ENCODE data around the gene UST.

UST gene

GRCh38 chr6:148962854-148963515 lies 216.2 kb downstream of the UST start:
- H3K4me2 ChIP-seq = peak overlapping the region; percentile 62; the same call in 1 of the 2 replicates

DNA sequence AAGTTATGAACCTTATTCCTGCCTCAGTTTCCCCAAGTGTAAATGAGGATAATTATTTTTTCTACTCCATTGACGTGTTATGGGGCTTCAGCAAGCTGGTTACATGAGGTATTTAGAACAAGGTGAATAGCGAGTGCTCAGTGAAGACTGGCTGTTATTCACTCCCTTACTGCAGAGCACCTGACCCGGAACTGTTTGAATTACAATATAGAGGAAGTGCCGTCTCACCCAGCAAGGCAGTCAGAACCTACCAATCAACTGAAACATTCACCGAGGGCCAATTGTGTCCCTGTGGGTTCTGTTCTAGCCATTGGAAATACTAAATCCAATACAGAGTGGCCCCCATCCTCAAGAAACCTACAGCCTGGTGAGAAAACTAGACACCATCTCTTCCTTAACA lies 216.9 kb downstream of the UST start:
- peaks cover 18% of the 10 kb centered on the region; the same call in 1 of the 2 replicates for H3K36me3 ChIP-seq
- H3K27me3 ChIP-seq = no peaks in the 10 kb centered on the region
- no peaks in the 10 kb centered on the region for H4K20me1 ChIP-seq
- no peak overlapping the region for H3K4me3 ChIP-seq
- no peak for TF ChIP-seq Cebpa-rat (IDR thresholded peaks at IDR 0.05)
- no peak overlapping the region for H3K4me2 ChIP-seq
- peaks cover 16% of the 10 kb centered on the region for H3K4me1 ChIP-seq
- no peak overlapping the region for H3K27ac ChIP-seq
- no peak overlapping the region for H3K9ac ChIP-seq
- no peaks in the 10 kb centered on the region for H3K9me3 ChIP-seq

More at GRCh38 chr6:148962854-148963515, 216.2 kb downstream of the UST start:
- no peak overlapping the region; the same call in 1 of the 2 replicates for H3K27ac ChIP-seq
- no peaks in the 10 kb centered on the region for H4K20me1 ChIP-seq
- H3K27me3 ChIP-seq = no peaks in the 10 kb centered on the region
- peaks cover 16% of the 10 kb centered on the region for H3K4me1 ChIP-seq
- no peak overlapping the region for H3K4me3 ChIP-seq
- TF ChIP-seq Cebpa-rat (IDR thresholded peaks at IDR 0.05) = no peak
- H3K9me3 ChIP-seq = no peaks in the 10 kb centered on the region
- H3K36me3 ChIP-seq = peaks cover 18% of the 10 kb centered on the region; the same call in 1 of the 2 replicates
- H3K9ac ChIP-seq = no peak overlapping the region

GRCh38 chr6:148964467-148964866 lies 217.6 kb downstream of the UST start:
- no peaks in the 10 kb centered on the region for H4K20me1 ChIP-seq
- no peaks in the 10 kb centered on the region for H3K27me3 ChIP-seq
- H3K9me3 ChIP-seq = no peaks in the 10 kb centered on the region
- H3K36me3 ChIP-seq = peaks cover 18% of the 10 kb centered on the region; the same call in 1 of the 2 replicates
- H3K27ac ChIP-seq = no peak overlapping the region
- no peak overlapping the region for H3K4me3 ChIP-seq
- no peak overlapping the region for H3K9ac ChIP-seq
- no peak for TF ChIP-seq Cebpa-rat (IDR thresholded peaks at IDR 0.05)
- no peak overlapping the region for H3K4me2 ChIP-seq
- H3K4me1 ChIP-seq = peaks cover 16% of the 10 kb centered on the region

DNA sequence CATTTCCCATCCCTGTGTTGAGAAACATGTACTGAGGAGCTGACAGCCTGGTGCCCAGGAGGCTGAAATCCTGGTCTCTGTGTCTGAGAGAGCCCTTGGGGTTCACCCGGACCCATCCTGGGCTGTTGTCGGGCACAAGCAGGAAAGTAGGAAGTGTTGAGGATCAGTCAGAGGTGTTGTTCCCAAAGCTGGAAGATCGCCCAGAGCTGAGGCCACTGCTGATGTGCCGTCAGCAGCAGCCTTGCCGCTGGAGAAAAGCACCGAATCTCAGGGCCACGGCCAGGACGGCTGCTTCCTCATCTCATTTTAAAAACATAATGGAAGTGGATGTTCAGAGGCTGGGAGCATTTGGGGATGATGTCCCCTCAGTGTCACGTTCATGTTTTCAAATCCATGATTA lies 218.5 kb downstream of the UST start:
- no peak for TF ChIP-seq Cebpa-rat (IDR thresholded peaks at IDR 0.05)
- no peak overlapping the region for H3K4me2 ChIP-seq
- no peaks in the 10 kb centered on the region for H4K20me1 ChIP-seq
- no peak overlapping the region for H3K4me3 ChIP-seq
- H3K9ac ChIP-seq = no peak overlapping the region
- no peak overlapping the region for H3K27ac ChIP-seq
- H3K36me3 ChIP-seq = peaks cover 18% of the 10 kb centered on the region; the same call in 1 of the 2 replicates
- H3K9me3 ChIP-seq = no peaks in the 10 kb centered on the region
- H3K27me3 ChIP-seq = no peaks in the 10 kb centered on the region
- H3K4me1 ChIP-seq = peaks cover 23% of the 10 kb centered on the region

DNA sequence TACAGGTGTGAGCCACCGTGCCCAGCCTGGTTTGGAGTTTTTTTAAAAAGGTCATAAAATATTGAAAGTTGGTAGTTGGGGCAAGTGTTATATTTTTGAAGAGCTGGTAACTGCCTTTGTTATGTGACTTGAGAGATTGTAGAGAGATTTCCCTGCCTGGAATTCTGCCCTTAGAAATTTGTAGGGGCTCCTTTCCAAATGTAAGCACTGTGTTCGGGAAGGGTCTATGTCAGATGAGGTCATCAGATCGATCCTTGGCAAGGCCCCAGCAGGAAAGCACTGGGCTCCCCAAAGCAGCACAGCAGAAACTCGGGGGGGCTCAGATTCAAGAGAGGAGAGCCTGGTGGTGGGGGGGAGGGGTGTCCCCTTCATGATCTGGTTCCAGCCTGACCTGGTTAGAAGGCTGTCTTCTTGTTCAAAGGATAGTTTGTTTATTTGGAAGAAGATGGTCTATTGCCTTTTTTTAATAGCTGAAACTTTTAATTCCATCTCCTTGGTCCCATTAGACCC lies 220.2 kb downstream of the UST start:
- Histone ChIP-seq H3K27ac (no peak overlapping the region), H3K4me2 (no peak overlapping the region)

GRCh38 chr6:148967541-148967956 lies 220.7 kb downstream of the UST start:
- H3K27me3 ChIP-seq = no peaks in the 10 kb centered on the region
- no peak overlapping the region for H3K4me3 ChIP-seq
- peaks cover 18% of the 10 kb centered on the region; the same call in 1 of the 2 replicates for H3K36me3 ChIP-seq
- H4K20me1 ChIP-seq = peaks cover 11% of the 10 kb centered on the region; the same call in 1 of the 2 replicates
- no peak overlapping the region for H3K27ac ChIP-seq
- no peak overlapping the region for H3K9ac ChIP-seq
- H3K4me2 ChIP-seq = no peak overlapping the region
- peaks cover 36% of the 10 kb centered on the region for H3K4me1 ChIP-seq
- H3K9me3 ChIP-seq = no peaks in the 10 kb centered on the region
- no peak for TF ChIP-seq Cebpa-rat (IDR thresholded peaks at IDR 0.05)

More for the DNA sequence above, 220.2 kb downstream of the UST start:
- peaks cover 10% of the 10 kb centered on the region; the same call in 1 of the 2 replicates for H4K20me1 ChIP-seq
- H3K4me3 ChIP-seq = no peak overlapping the region
- TF ChIP-seq Cebpa-rat (IDR thresholded peaks at IDR 0.05) = no peak
- H3K27me3 ChIP-seq = no peaks in the 10 kb centered on the region
- H3K4me1 ChIP-seq = peaks cover 36% of the 10 kb centered on the region
- no peaks in the 10 kb centered on the region for H3K9me3 ChIP-seq
- no peak overlapping the region for H3K9ac ChIP-seq
- H3K36me3 ChIP-seq = peaks cover 18% of the 10 kb centered on the region; the same call in 1 of the 2 replicates

- Histone ChIP-seq H3K36me3 (peaks cover 13% of the 10 kb centered on the region; the same call in 1 of the 2 replicates), H3K9ac (no peak overlapping the region), H3K4me3 (no peak overlapping the region), H3K4me2 (no peak overlapping the region), H3K9me3 (no peaks in the 10 kb centered on the region), H3K27me3 (no peaks in the 10 kb centered on the region), H4K20me1 (peaks cover 11% of the 10 kb centered on the region; the same call in 1 of the 2 replicates), H3K27ac (no peak overlapping the region), H3K4me1 (peaks cover 44% of the 10 kb centered on the region)
- no peak for TF ChIP-seq Cebpa-rat (IDR thresholded peaks at IDR 0.05)
Observed at GRCh38 chr6:148968771-148969602, 222.2 kb downstream of the UST start.

- no peak overlapping the region for H3K27ac ChIP-seq
Observed at GRCh38 chr6:148969603-148970061, 222.8 kb downstream of the UST start.

DNA sequence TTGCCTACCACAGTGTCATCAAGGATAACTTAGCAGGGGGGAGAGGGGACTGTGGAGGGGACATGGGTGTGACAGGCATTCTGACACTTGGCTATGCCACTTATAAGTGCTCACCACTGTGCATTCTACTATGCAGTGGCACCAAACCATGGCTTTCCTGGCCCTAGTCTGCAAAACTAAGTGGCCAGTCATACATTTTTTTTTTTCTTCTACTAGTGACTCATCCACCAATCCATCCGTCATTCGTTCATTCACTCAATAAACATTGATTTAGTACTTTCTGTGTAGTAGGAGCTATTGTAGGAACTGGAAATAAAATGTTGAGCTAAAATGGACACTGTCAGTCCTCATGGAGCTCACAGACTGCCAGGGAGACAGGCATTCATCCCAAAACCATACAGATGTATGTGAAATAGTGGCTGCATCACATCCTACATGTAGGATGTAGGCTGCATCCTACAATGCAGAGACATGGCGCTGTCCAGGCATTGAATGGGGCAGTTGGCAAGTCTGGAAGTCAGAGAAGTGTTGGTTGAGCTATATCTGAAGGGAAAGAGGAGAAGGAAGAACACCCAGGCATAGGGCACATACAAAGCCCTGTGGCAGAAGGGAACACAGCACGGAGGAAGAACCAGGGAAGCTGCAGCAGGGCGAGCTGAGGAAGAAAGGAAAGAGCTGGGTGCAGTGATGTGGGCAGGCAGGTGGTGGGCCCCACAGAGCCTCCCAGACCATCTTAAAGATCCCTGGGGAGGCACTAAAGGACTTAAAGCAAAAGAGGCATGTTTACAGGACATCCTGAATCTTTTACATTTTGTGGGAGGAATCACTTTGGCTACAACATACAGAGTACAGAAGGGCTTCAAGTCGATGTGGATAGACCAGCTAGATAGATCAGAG lies 224.4 kb downstream of the UST start:
- peak overlapping the region; percentile 89 for H3K4me2 ChIP-seq
- no peaks in the 10 kb centered on the region for H3K27me3 ChIP-seq
- H4K20me1 ChIP-seq = peaks cover 11% of the 10 kb centered on the region; the same call in 1 of the 2 replicates
- peak overlapping the region; percentile 42; the same call in 1 of the 2 replicates for H3K9ac ChIP-seq
- no peak for TF ChIP-seq Cebpa-rat (IDR thresholded peaks at IDR 0.05)
- no peaks in the 10 kb centered on the region for H3K36me3 ChIP-seq
- H3K27ac ChIP-seq = peak overlapping the region; percentile 74
- H3K4me3 ChIP-seq = no peak overlapping the region
- no peaks in the 10 kb centered on the region for H3K9me3 ChIP-seq
- H3K4me1 ChIP-seq = peaks cover 52% of the 10 kb centered on the region

More at GRCh38 chr6:148969603-148970061, 222.8 kb downstream of the UST start:
- Histone ChIP-seq H3K36me3 (peaks cover 9% of the 10 kb centered on the region; the same call in 1 of the 2 replicates), H3K9me3 (no peaks in the 10 kb centered on the region), H3K4me2 (peak overlapping the region; percentile 89), H3K9ac (no peak overlapping the region), H4K20me1 (peaks cover 11% of the 10 kb centered on the region; the same call in 1 of the 2 replicates), H3K27me3 (no peaks in the 10 kb centered on the region), H3K4me3 (no peak overlapping the region), H3K4me1 (peaks cover 50% of the 10 kb centered on the region)
- TF ChIP-seq Cebpa-rat (IDR thresholded peaks at IDR 0.05) = no peak
